CD4-positive, alpha-beta memory T cell (primary cell): ENCODE measurements around the gene LRP1B. TPM values are rescaled to one million over a fixed set of nuclear protein-coding genes. Genes with fewer than 3 reads are reported as not detected.

Experiments
- CTCF ChIA-PET: fragments of 350-600 bp; sonication (Branson Sonifier 250); formaldehyde crosslinking; loops from one replicate; lab custom pipeline; 2021; ENCODE audit warnings: inconsistent platforms; ENCODE audit not compliant: partially characterized antibody; lab: Charles Lee
- POLR2A ChIA-PET: fragments of 350-600 bp; sonication (Branson Sonifier 250); formaldehyde crosslinking; loops from one replicate; lab custom pipeline; 2021; ENCODE audit not compliant: partially characterized antibody; lab: Charles Lee
- DNase-seq, 5 donors: peaks; one replicate each; pipeline versions ENCODE4 v3.0.0 to v3.0.0-alpha.2; 2020 to 2022; ENCODE audit warnings: mixed read lengths in 1 of 5
- H3K27ac ChIP-seq: one replicate; pipeline ENCODE4 v1.7.0; 2013; ENCODE audit warnings: low read depth, low read length
- H3K27me3 ChIP-seq: 2 replicates; pipeline ENCODE4 v1.7.0; 2013; ENCODE audit warnings: mild to moderate bottlenecking, low read length, moderate library complexity; ENCODE audit not compliant: insufficient read depth
- H3K36me3 ChIP-seq: 2 replicates; pipeline ENCODE4 v1.7.0; 2013; ENCODE audit warnings: mild to moderate bottlenecking, low read length, moderate library complexity; ENCODE audit not compliant: insufficient read depth
- H3K4me1 ChIP-seq: 2 replicates; pipeline ENCODE4 v1.7.0; 2013; ENCODE audit warnings: mild to moderate bottlenecking, low read length, moderate library complexity; ENCODE audit not compliant: insufficient read depth
- H3K4me3 ChIP-seq, 2 donors: one replicate each; pipeline ENCODE4 v1.7.0; 2013; ENCODE audit warnings: low read length in 2 of 2, mild to moderate bottlenecking in 1 of 2
- H3K9me3 ChIP-seq, 2 donors: one replicate each; pipeline ENCODE4 v1.7.0; 2013; ENCODE audit warnings: low read length in 2 of 2, control low read depth in 1 of 2; ENCODE audit not compliant: control insufficient read depth in 1 of 2
- H3K27ac Mint-ChIP-seq, 7 donors: one replicate each; pipeline ENCODE4 v1.8.0; 2020 to 2021; ENCODE audit warnings: mixed read lengths in 7 of 7, mild to moderate bottlenecking in 6 of 7, inconsistent platforms in 3 of 7, moderate library complexity in 3 of 7
- H3K27me3 Mint-ChIP-seq, 2 donors: one replicate each; pipeline ENCODE4 v1.8.0; 2020 to 2021; ENCODE audit warnings: mixed read lengths in 2 of 2
- H3K36me3 Mint-ChIP-seq, 2 donors: one replicate each; pipeline ENCODE4 v1.8.0; 2020 to 2021; ENCODE audit warnings: mixed read lengths in 2 of 2, inconsistent platforms in 1 of 2, mild to moderate bottlenecking in 1 of 2
- H3K4me1 Mint-ChIP-seq, 4 donors: one replicate each; pipeline ENCODE4 v1.8.0; 2020 to 2021; ENCODE audit warnings: mixed read lengths in 4 of 4, mild to moderate bottlenecking in 1 of 4
- H3K4me3 Mint-ChIP-seq, 8 donors: one replicate each; pipeline ENCODE4 v1.8.0; 2020 to 2021; ENCODE audit warnings: mixed read lengths in 8 of 8, mild to moderate bottlenecking in 7 of 8, moderate library complexity in 6 of 8, inconsistent platforms in 3 of 8
- H3K9me3 Mint-ChIP-seq, 8 donors: one replicate each; pipeline ENCODE4 v1.8.0; 2020 to 2021; ENCODE audit warnings: mixed read lengths in 8 of 8, mild to moderate bottlenecking in 5 of 8, inconsistent platforms in 3 of 8, moderate library complexity in 1 of 8
- intact Hi-C: fragments of 100-400 bp; cut with micrococcal nuclease; formaldehyde crosslinking; loops from one replicate; pipeline ENCODE4 v1.15.1; 2023
- polyA plus RNA-seq, 2 donors: library from polyadenylated mRNA; unstranded; fragments of 300-500 nt; fragmentation: Illumina TruSeq; gene quantifications; one replicate each; pipeline ENCODE4 v1.2.3, GENCODE V29; 2021
- total RNA-seq, 2 experiments: library from RNA; stranded (reverse); gene quantifications; one replicate each; pipeline ENCODE4 v1.2.3, GENCODE V29; 2021

Gene LRP1B
- total and polyA plus RNA-seq, 4 experiments from 2014 or later = not detected

DNA sequence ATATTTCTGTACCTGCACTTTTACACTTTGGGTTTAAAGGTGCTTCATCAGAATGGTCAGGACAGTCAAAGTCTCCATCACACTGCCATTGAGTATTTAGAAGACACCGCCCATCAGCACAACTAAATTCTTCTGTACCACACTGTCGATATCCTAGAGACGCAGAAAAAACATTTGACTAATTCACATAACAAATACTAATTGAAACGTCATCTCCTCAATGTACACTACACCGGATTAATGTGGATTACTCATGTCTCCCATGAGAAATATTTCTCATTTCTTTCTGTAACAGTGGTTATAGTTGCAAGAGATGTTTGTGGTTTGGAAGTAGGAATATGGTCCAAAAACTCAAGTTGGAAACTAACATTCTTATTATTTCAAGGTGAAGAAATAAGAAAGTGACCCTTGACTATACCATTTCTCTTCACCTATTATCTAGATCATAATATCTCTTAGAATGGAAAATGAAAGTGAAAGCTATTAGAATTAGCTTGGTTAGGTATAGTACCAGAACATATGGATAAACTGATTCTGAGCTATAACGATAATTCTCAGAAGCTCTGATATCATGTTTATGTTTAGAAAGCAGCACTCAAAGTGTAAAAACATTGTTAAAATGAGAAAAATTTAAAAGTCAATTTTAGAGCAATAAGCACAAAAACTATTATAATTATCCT, 1627.7 kb downstream of the LRP1B start:
- no peak overlapping the region for H3K4me3 ChIP-seq
- Mint-ChIP-seq H3K27me3 (no peaks in the 10 kb centered on the region), H3K9me3 (peaks cover 0 to 7% (median 2%) of the 10 kb centered on the region in 8 donors), H3K4me3 (peak overlapping the region in 2 of 8 donors; percentile 32 to 46), H3K4me1 (no peaks in the 10 kb centered on the region), H3K36me3 (no peaks in the 10 kb centered on the region), H3K27ac (no peak overlapping the region)
- POLR2A ChIA-PET = no interaction called here
- no peak for DNase-seq
- H3K9me3 ChIP-seq = no peaks in the 10 kb centered on the region
- H3K27ac ChIP-seq = no peak overlapping the region
- H3K4me1 ChIP-seq = no peaks in the 10 kb centered on the region
- CTCF ChIA-PET = no interaction called here
- H3K27me3 ChIP-seq = no peaks in the 10 kb centered on the region
- H3K36me3 ChIP-seq = no peaks in the 10 kb centered on the region
- intact Hi-C loops = no loop called here

DNA sequence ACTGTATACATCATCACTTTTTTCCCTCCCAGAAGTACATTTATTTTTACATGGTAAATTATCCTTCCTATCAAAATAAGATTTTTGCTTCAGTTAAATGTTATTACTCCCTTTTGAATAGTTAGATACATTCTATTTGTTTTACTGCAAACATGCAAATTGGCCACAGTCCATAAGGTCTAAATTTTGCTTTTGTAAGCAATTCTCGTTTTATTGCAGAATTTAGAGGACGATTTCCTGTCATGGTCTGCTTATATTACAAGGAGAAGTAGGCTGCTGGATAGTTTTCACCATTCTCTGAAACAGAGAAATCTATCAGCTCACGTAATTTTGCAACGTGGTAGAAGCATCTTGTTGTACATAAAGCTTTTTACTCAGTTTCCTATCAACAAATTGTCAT, 1632.5 kb downstream of the LRP1B start:
- Mint-ChIP-seq H3K9me3 (peaks cover 0 to 7% (median 3%) of the 10 kb centered on the region in 8 donors), H3K4me1 (no peaks in the 10 kb centered on the region), H3K27ac (no peak overlapping the region), H3K27me3 (no peaks in the 10 kb centered on the region), H3K4me3 (no peak overlapping the region), H3K36me3 (no peaks in the 10 kb centered on the region)
- Histone ChIP-seq H3K27me3 (no peaks in the 10 kb centered on the region), H3K4me3 (no peak overlapping the region), H3K4me1 (no peaks in the 10 kb centered on the region), H3K27ac (no peak overlapping the region), H3K9me3 (no peaks in the 10 kb centered on the region), H3K36me3 (no peaks in the 10 kb centered on the region)
- CTCF ChIA-PET = no interaction called here
- intact Hi-C loops = no loop called here
- DNase-seq = no peak
- POLR2A ChIA-PET = no interaction called here

DNA sequence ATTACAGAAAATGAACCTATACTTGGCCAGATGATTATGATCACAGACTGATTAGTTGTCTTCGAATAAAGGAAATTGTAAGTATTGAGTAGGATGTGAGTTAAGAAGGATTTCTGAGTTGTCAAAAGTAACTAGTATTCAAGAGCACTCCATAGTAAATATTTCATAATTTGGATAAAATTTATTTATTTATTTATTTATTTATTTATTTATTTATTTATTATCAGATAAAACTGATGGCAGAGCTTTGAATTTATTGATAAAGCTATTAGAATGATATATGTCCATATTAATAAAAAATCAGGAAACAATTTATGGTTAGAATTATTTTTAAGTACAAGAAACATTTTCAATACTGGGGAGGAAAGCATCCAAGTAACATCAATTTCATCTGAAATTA, 1634.1 kb downstream of the LRP1B start:
- no peaks in the 10 kb centered on the region for H3K4me1 Mint-ChIP-seq
- no peak for DNase-seq

DNA sequence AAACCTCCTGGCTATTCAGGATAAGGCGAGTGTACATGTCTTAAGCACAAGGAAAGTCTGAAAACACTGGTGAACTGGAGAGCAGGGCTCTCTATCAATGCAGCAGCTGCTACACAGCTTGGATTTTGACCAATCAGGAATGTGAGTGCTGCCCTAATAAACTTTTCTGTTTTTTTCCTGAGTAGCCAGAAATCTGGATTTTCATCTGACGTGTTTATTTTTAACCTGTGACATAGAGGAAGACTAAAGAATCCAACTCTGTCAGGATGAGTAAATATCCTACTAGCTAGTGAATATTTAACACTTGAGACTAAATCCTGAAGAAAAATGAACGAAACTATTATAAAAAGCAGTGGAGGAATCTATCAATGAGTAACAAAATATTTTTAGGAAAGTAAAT, 1638.9 kb downstream of the LRP1B start:
- no peaks in the 10 kb centered on the region for H3K36me3 Mint-ChIP-seq
- H3K4me1 Mint-ChIP-seq = no peaks in the 10 kb centered on the region
- Histone ChIP-seq H3K27me3 (no peaks in the 10 kb centered on the region), H3K36me3 (no peaks in the 10 kb centered on the region), H3K9me3 (no peaks in the 10 kb centered on the region), H3K4me3 (no peak overlapping the region), H3K27ac (no peak overlapping the region), H3K4me1 (no peaks in the 10 kb centered on the region)
- DNase-seq = no peak
- no peaks in the 10 kb centered on the region for H3K27me3 Mint-ChIP-seq
- H3K4me3 Mint-ChIP-seq = no peak overlapping the region
- ChIA-PET POLR2A (no interaction called here), CTCF (no interaction called here)
- intact Hi-C loops = no loop called here
- H3K9me3 Mint-ChIP-seq = peaks cover 0 to 9% (median 2%) of the 10 kb centered on the region in 8 donors
- H3K27ac Mint-ChIP-seq = no peak overlapping the region

More for the DNA sequence above, 1634.1 kb downstream of the LRP1B start:
- Mint-ChIP-seq H3K4me3 (no peak overlapping the region), H3K27ac (no peak overlapping the region), H3K27me3 (no peaks in the 10 kb centered on the region), H3K36me3 (no peaks in the 10 kb centered on the region), H3K9me3 (peaks cover 0 to 9% (median 5%) of the 10 kb centered on the region in 8 donors)
- ChIA-PET CTCF (no interaction called here), POLR2A (no interaction called here)
- Histone ChIP-seq H3K4me1 (no peaks in the 10 kb centered on the region), H3K9me3 (no peaks in the 10 kb centered on the region), H3K4me3 (no peak overlapping the region), H3K36me3 (no peaks in the 10 kb centered on the region), H3K27ac (no peak overlapping the region), H3K27me3 (no peaks in the 10 kb centered on the region)
- intact Hi-C loops = no loop called here

DNA sequence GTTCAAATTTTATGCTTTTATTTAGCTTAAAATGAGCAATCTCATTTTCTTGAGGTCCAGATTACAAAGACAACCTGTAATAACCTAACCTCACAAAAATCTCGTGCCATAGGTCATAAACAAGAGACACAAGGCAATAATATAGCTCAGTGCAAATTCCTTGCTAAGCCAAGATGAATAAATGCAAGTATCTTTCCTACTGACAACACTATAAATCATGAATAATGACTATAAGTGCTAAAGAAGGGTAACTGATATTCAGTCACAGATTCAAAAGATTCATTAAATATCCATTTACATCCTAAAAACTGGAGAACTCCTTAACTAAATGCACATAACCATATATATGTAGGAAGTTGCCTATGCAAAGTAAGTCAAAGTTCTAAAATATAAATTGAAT, 1641.6 kb downstream of the LRP1B start:
- no peaks in the 10 kb centered on the region for H3K9me3 ChIP-seq
- no peak for DNase-seq
- Mint-ChIP-seq H3K36me3 (no peaks in the 10 kb centered on the region), H3K4me1 (no peaks in the 10 kb centered on the region), H3K27ac (no peak overlapping the region), H3K27me3 (no peaks in the 10 kb centered on the region), H3K9me3 (peaks cover 0 to 10% (median 1%) of the 10 kb centered on the region in 8 donors), H3K4me3 (no peak overlapping the region)
- POLR2A ChIA-PET = no interaction called here
- CTCF ChIA-PET = no interaction called here
- intact Hi-C loops = no loop called here
- H3K4me3 ChIP-seq = no peak overlapping the region
- no peak overlapping the region for H3K27ac ChIP-seq
- H3K36me3 ChIP-seq = no peaks in the 10 kb centered on the region
- H3K27me3 ChIP-seq = no peaks in the 10 kb centered on the region
- H3K4me1 ChIP-seq = no peaks in the 10 kb centered on the region

DNA sequence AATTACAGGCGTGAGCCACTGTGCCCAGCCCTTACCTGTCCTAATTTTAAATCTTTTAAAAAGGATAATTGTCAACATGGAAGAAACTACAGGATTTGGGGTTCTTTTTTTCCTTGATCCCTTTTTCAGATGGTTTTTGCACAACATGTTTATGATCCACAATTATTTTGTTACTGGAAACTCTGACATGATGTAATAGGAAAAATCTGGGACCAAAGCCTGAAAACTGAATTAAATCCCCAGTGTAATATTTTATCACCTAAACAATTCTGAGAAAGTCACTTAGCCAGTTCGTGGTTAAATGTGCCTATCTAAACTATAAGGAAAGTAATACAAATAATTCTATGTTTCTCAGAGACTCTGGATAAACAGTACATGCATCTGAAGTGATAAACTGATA, 1649.7 kb downstream of the LRP1B start:
- no peaks in the 10 kb centered on the region for H3K4me1 Mint-ChIP-seq
- Histone ChIP-seq H3K4me1 (no peaks in the 10 kb centered on the region), H3K9me3 (no peaks in the 10 kb centered on the region), H3K36me3 (no peaks in the 10 kb centered on the region), H3K27ac (no peak overlapping the region), H3K4me3 (no peak overlapping the region), H3K27me3 (no peaks in the 10 kb centered on the region)
- no peaks in the 10 kb centered on the region for H3K36me3 Mint-ChIP-seq
- no peak overlapping the region for H3K27ac Mint-ChIP-seq
- POLR2A ChIA-PET = no interaction called here
- no peaks in the 10 kb centered on the region for H3K27me3 Mint-ChIP-seq
- DNase-seq = no peak
- H3K9me3 Mint-ChIP-seq = peaks cover 0 to 8% (median 4%) of the 10 kb centered on the region in 8 donors
- no peak overlapping the region for H3K4me3 Mint-ChIP-seq
- CTCF ChIA-PET = no interaction called here
- intact Hi-C loops = no loop called here

DNA sequence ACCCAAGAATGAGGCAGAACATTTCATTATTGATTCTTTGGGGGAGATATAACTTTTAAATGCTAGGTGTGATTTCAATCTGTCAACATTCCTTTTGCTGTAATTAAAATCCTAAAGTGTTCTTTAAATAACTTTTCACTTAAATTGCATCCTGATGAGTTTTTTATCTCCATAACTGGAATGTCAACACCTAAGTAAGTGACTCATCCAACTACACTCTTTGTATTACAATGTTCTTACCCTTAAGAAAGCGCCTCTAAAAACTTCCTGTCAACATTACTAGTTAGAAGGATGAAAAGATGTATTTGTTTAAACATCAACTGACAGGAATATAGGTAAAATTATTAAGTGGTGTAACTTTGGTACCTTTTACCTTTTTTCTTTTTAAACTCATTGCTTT, 1657.0 kb downstream of the LRP1B start:
- no peak overlapping the region for H3K27ac Mint-ChIP-seq
- CTCF ChIA-PET = no interaction called here
- DNase-seq = no peak
- intact Hi-C loops = no loop called here
- POLR2A ChIA-PET = no interaction called here
- no peak overlapping the region for H3K27ac ChIP-seq
- no peak overlapping the region for H3K4me3 Mint-ChIP-seq
- H3K4me3 ChIP-seq = no peak overlapping the region
- H3K4me1 Mint-ChIP-seq = no peaks in the 10 kb centered on the region
- no peaks in the 10 kb centered on the region for H3K36me3 ChIP-seq
- no peaks in the 10 kb centered on the region for H3K9me3 ChIP-seq
- peaks cover 0 to 15% (median 6%) of the 10 kb centered on the region in 8 donors for H3K9me3 Mint-ChIP-seq
- no peaks in the 10 kb centered on the region for H3K27me3 ChIP-seq
- no peaks in the 10 kb centered on the region for H3K36me3 Mint-ChIP-seq
- no peaks in the 10 kb centered on the region for H3K27me3 Mint-ChIP-seq
- no peaks in the 10 kb centered on the region for H3K4me1 ChIP-seq
